ENCODE data around the gene PRKCH. TPM values are rescaled to one million over a fixed set of nuclear protein-coding genes. Genes with fewer than 3 reads are reported as not detected.

Gene PRKCH
- polyA plus RNA-seq, 2 of the 4 experiments (the other 2 are of a cell fraction), result 10.0 to 10.2 TPM

- H3K27ac ChIP-seq, result no peak overlapping the region
- no peak for TF ChIP-seq EP300 (IDR thresholded peaks at IDR 0.05)
- no peak for TF ChIP-seq EHF (CRISPR knock-in tag; IDR thresholded peaks at IDR 0.05)
- no peak for TF ChIP-seq KDM1A (IDR thresholded peaks at IDR 0.05; ENCODE audit: low read depth)
- no peak for TF ChIP-seq BHLHE40 (IDR thresholded peaks at IDR 0.05; ENCODE audit: low read depth, low read length)
- no peak for TF ChIP-seq ZFP36 (IDR thresholded peaks at IDR 0.05; ENCODE audit: borderline replicate concordance, partially characterized antibody)
- TF ChIP-seq CBX2 (IDR thresholded peaks at IDR 0.05; ENCODE audit: borderline replicate concordance, low read depth), result no peak
- TF ChIP-seq POLR2AphosphoS2 (conservative IDR thresholded peaks at IDR 0.05; ENCODE audit: low read length), result no peak
- no peak for ATAC-seq
- DNase-seq (ENCODE audit: low read depth in 1 of 2, low spot score in 1 of 2), result no peak
- 75% methylated on average over 4 of the region's 4 CpGs for WGBS (ENCODE audit: missing lambda C conversion rate)
- peaks cover 27% of the 10 kb centered on the region for H3K4me1 ChIP-seq
- FAIRE-seq, result no peak
- ChIA-PET POLR2A (no interaction called here), CTCF (no interaction called here)
- H3K4me3 ChIP-seq, result no peak overlapping the region
- no peak overlapping the region for H3K4me2 ChIP-seq
- H3K9me3 ChIP-seq, result no peaks in the 10 kb centered on the region
These were observed 95.8 kb downstream of the PRKCH start for GRCh38 chr14:61417141-61417540.

GRCh38 chr14:61417883-61418455 lies 96.6 kb downstream of the PRKCH start:
- no peaks in the 10 kb centered on the region for H3K9me3 ChIP-seq
- TF ChIP-seq CHD4 (IDR thresholded peaks at IDR 0.05; ENCODE audit: borderline replicate concordance) (no peak), RAD21 (conservative IDR thresholded peaks at IDR 0.05 in 1 of 2, IDR thresholded peaks at IDR 0.05 in 1 of 2) (no peak), FOSL2 (IDR thresholded peaks at IDR 0.05) (no peak), FOSL2 (CRISPR knock-in tag; IDR thresholded peaks at IDR 0.05) (no peak), NPAS2 (CRISPR knock-in tag; IDR thresholded peaks at IDR 0.05; ENCODE audit: borderline replicate concordance) (no peak), ZSCAN20 (CRISPR knock-in tag; IDR thresholded peaks at IDR 0.05) (no peak), ZFP36 (IDR thresholded peaks at IDR 0.05; ENCODE audit: borderline replicate concordance, partially characterized antibody) (no peak), MAZ (IDR thresholded peaks at IDR 0.05; ENCODE audit: borderline replicate concordance, low read depth, low read length) (no peak), USF2 (IDR thresholded peaks at IDR 0.05) (no peak), GATA3 (IDR thresholded peaks at IDR 0.05; ENCODE audit: borderline replicate concordance) (no peak), SMC3 (IDR thresholded peaks at IDR 0.05) (no peak), CEBPB (IDR thresholded peaks at IDR 0.05) (no peak), CBX2 (IDR thresholded peaks at IDR 0.05; ENCODE audit: borderline replicate concordance, low read depth) (no peak)
- H3K27ac ChIP-seq, result no peak overlapping the region
- WGBS (ENCODE audit: missing lambda C conversion rate), result 70% methylated on average over 7 of the region's 7 CpGs
- H3K4me1 ChIP-seq, result peaks cover 27% of the 10 kb centered on the region
- DNase-seq (ENCODE audit: low read depth in 1 of 2, low spot score in 1 of 2), result no peak
- ATAC-seq, result no peak
- H3K4me2 ChIP-seq, result no peak overlapping the region
- CTCF ChIA-PET, result no interaction called here
- no peak overlapping the region for H3K4me3 ChIP-seq
- FAIRE-seq, result no peak
- POLR2A ChIA-PET, result no interaction called here

- no peak for FAIRE-seq
- ATAC-seq, result no peak
- H3K4me1 ChIP-seq, result peaks cover 27% of the 10 kb centered on the region
- 69% methylated on average over 4 of the region's 4 CpGs for WGBS (ENCODE audit: missing lambda C conversion rate)
- no peak for DNase-seq (ENCODE audit: low read depth in 1 of 2, low spot score in 1 of 2)
- H3K9me3 ChIP-seq, result no peaks in the 10 kb centered on the region
- H3K4me3 ChIP-seq, result no peak overlapping the region
- no peak overlapping the region for H3K27ac ChIP-seq
- POLR2A ChIA-PET, result no interaction called here
- TF ChIP-seq ATOH8 (CRISPR knock-in tag; IDR thresholded peaks at IDR 0.05; ENCODE audit: low read depth) (no peak), SMC3 (IDR thresholded peaks at IDR 0.05) (no peak), FOSB (CRISPR knock-in tag; IDR thresholded peaks at IDR 0.05) (no peak), HES2 (IDR thresholded peaks at IDR 0.05) (no peak), ZC3H11A (IDR thresholded peaks at IDR 0.05) (no peak), MAFK (IDR thresholded peaks at IDR 0.05; ENCODE audit: partially characterized antibody) (no peak), HOXB5 (CRISPR knock-in tag; IDR thresholded peaks at IDR 0.05) (no peak), KDM1A (IDR thresholded peaks at IDR 0.05; ENCODE audit: low read depth) (no peak), CBX8 (IDR thresholded peaks at IDR 0.05) (no peak), HDAC2 (IDR thresholded peaks at IDR 0.05) (no peak), KDM5A (IDR thresholded peaks at IDR 0.05) (no peak), CEBPB (IDR thresholded peaks at IDR 0.05) (no peak), EP300 (IDR thresholded peaks at IDR 0.05) (no peak), RFX5 (IDR thresholded peaks at IDR 0.05) (no peak), JUNB (IDR thresholded peaks at IDR 0.05) (no peak), RARB (CRISPR knock-in tag; IDR thresholded peaks at IDR 0.05) (no peak), HOXB13 (CRISPR knock-in tag; IDR thresholded peaks at IDR 0.05; ENCODE audit: low read depth) (no peak), EHMT2 (IDR thresholded peaks at IDR 0.05; ENCODE audit: low read depth) (no peak)
- H3K4me2 ChIP-seq, result no peak overlapping the region
- CTCF ChIA-PET, result interaction anchor here (2.3 kb wide), 1 partner anchor 419 kb away, joined by 7 read pairs; no protein-coding TSS in a partner anchor
These were observed 97.4 kb downstream of the PRKCH start for GRCh38 chr14:61418746-61419145.

All from A549 (cell line).